H7 (cell line): Measurements from ENCODE around the gene PHLPP2. TPM values are rescaled to one million over a fixed set of nuclear protein-coding genes. Genes with fewer than 3 reads are reported as not detected.
"Not testable (repeated sequence)": the region's sequence is repeated elsewhere in the genome, so short reads cannot be mapped to it uniquely, and the experiment has no call there.

Experiments
- DNase-seq: peaks from one replicate; pipeline ENCODE4 v3.0.0; 2012
- H3K27me3 ChIP-seq: 2 replicates; pipeline ENCODE4 v1.6.0; 2011; ENCODE audit warnings: mild to moderate bottlenecking, low read length; ENCODE audit not compliant: control insufficient read depth, insufficient read depth
- H3K36me3 ChIP-seq: replicated peaks from 2 replicates; pipeline ENCODE4 v1.5.1; 2011; ENCODE audit warnings: low read length; ENCODE audit not compliant: control insufficient read depth, insufficient read depth
- H3K4me3 ChIP-seq: 2 replicates; pipeline ENCODE4 v1.5.1; 2011; ENCODE audit warnings: low read depth, mild to moderate bottlenecking, control low read depth, low read length, moderate library complexity; ENCODE audit not compliant: insufficient read depth
- total RNA-seq: library from RNA; depleted of rRNA; stranded (reverse); fragments of >200 nt; shearing (Covaris generic); gene quantifications from 2 replicates; pipeline ENCODE4 v1.2.3, GENCODE V29; 2014

Gene PHLPP2
- total RNA-seq, 1 experiment from 2014 or later: 5.3 TPM

- no peak for DNase-seq
- H3K36me3 ChIP-seq: peaks cover 3% of the 10 kb centered on the region
- H3K27me3 ChIP-seq: no peaks in the 10 kb centered on the region
Observed at GRCh38 chr16:71698491-71698890, 26.0 kb downstream of the PHLPP2 start.

GRCh38 chr16:71693164-71693563 is 31.3 kb downstream of the PHLPP2 start:
- H3K27me3 ChIP-seq: no peaks in the 10 kb centered on the region
- no peak for DNase-seq
- no peak overlapping the region for H3K4me3 ChIP-seq
- peaks cover 5% of the 10 kb centered on the region; the same call in 1 of the 2 replicates for H3K36me3 ChIP-seq

More at GRCh38 chr16:71698491-71698890, 26.0 kb downstream of the PHLPP2 start:
- no peak overlapping the region for H3K4me3 ChIP-seq

- Histone ChIP-seq H3K27me3 (no peaks in the 10 kb centered on the region), H3K4me3 (no peak overlapping the region), H3K36me3 (peaks cover 9% of the 10 kb centered on the region)
- no peak for DNase-seq
Observed at GRCh38 chr16:71689901-71690300, 34.6 kb downstream of the PHLPP2 start.

GRCh38 chr16:71687861-71688260 is 36.6 kb downstream of the PHLPP2 start:
- no peaks in the 10 kb centered on the region for H3K27me3 ChIP-seq
- H3K4me3 ChIP-seq: no peak overlapping the region
- peaks cover 9% of the 10 kb centered on the region for H3K36me3 ChIP-seq
- DNase-seq: no peak

- H3K4me3 ChIP-seq, DNase-seq, H3K27me3 ChIP-seq, H3K36me3 ChIP-seq: not testable (repeated sequence)
Observed at GRCh38 chr16:71684280-71684679, 40.2 kb downstream of the PHLPP2 start.

- no peak overlapping the region for H3K4me3 ChIP-seq
- DNase-seq: no peak
- H3K36me3 ChIP-seq: peaks cover 4% of the 10 kb centered on the region
- H3K27me3 ChIP-seq: no peaks in the 10 kb centered on the region
Observed at GRCh38 chr16:71681360-71681759, 43.1 kb downstream of the PHLPP2 start.

- peaks cover 12% of the 10 kb centered on the region for H3K36me3 ChIP-seq
- H3K4me3 ChIP-seq: no peak overlapping the region
- H3K27me3 ChIP-seq: no peaks in the 10 kb centered on the region
- no peak for DNase-seq
Observed at GRCh38 chr16:71676236-71676635, 48.3 kb downstream of the PHLPP2 start.

GRCh38 chr16:71675380-71675779 is 49.1 kb downstream of the PHLPP2 start:
- Histone ChIP-seq H3K4me3 (no peak overlapping the region), H3K36me3 (peaks cover 16% of the 10 kb centered on the region), H3K27me3 (no peaks in the 10 kb centered on the region)
- no peak for DNase-seq

- Histone ChIP-seq H3K27me3 (no peaks in the 10 kb centered on the region), H3K4me3 (no peak overlapping the region), H3K36me3 (peaks cover 22% of the 10 kb centered on the region)
- DNase-seq: no peak
Observed at GRCh38 chr16:71674229-71674628, 50.3 kb downstream of the PHLPP2 start.

- DNase-seq: no peak
- Histone ChIP-seq H3K27me3 (no peaks in the 10 kb centered on the region), H3K36me3 (peaks cover 22% of the 10 kb centered on the region), H3K4me3 (no peak overlapping the region)
Observed at GRCh38 chr16:71673582-71673973, 50.9 kb downstream of the PHLPP2 start.

- peaks cover 23% of the 10 kb centered on the region for H3K36me3 ChIP-seq
- no peak for DNase-seq
- H3K27me3 ChIP-seq: no peaks in the 10 kb centered on the region
- no peak overlapping the region for H3K4me3 ChIP-seq
Observed at GRCh38 chr16:71672803-71673581, 51.5 kb downstream of the PHLPP2 start.

- H3K4me3 ChIP-seq: no peak overlapping the region
- H3K27me3 ChIP-seq: no peaks in the 10 kb centered on the region
- no peak for DNase-seq
- H3K36me3 ChIP-seq: peaks cover 23% of the 10 kb centered on the region
Observed at GRCh38 chr16:71672125-71672524, 52.4 kb downstream of the PHLPP2 start.

GRCh38 chr16:71671165-71671564 is 53.3 kb downstream of the PHLPP2 start:
- Histone ChIP-seq H3K27me3 (no peaks in the 10 kb centered on the region), H3K4me3 (no peak overlapping the region), H3K36me3 (peaks cover 22% of the 10 kb centered on the region)
- no peak for DNase-seq

- Histone ChIP-seq H3K27me3 (no peaks in the 10 kb centered on the region), H3K4me3 (no peak overlapping the region), H3K36me3 (peaks cover 20% of the 10 kb centered on the region)
- no peak for DNase-seq
Observed at GRCh38 chr16:71670537-71670936, 54.0 kb downstream of the PHLPP2 start.

GRCh38 chr16:71669926-71670536 is 54.5 kb downstream of the PHLPP2 start:
- Histone ChIP-seq H3K4me3 (no peak overlapping the region), H3K36me3 (peaks cover 21% of the 10 kb centered on the region), H3K27me3 (no peaks in the 10 kb centered on the region)
- DNase-seq: no peak
